DND-41 (cell line): ENCODE measurements around the gene SELENOK.

Source experiments
- ATAC-seq: fragments of 200-7000 bp; cut with Tn5 transposase; 3 replicates; pipeline ENCODE4 v1.9.1; 2021; ENCODE audit warnings: low read depth; ENCODE audit not compliant: insufficient read depth
- DNase-seq: peaks from one replicate; pipeline ENCODE4 v3.0.0-alpha.2; 2020
- H2AFZ ChIP-seq: 2 replicates; pipeline ENCODE4 v1.6.0; 2012; ENCODE audit warnings: low read depth, low read length
- H3K27ac ChIP-seq: 2 replicates; pipeline ENCODE4 v1.5.1; 2012; ENCODE audit warnings: low read length, inconsistent platforms
- H3K27me3 ChIP-seq: fragments of 200-600 bp; sonication (generic); 2 replicates; pipeline ENCODE4 v1.6.0; 2012; ENCODE audit warnings: low read length, mild to moderate bottlenecking, inconsistent platforms; ENCODE audit not compliant: insufficient read depth, poor library complexity
- H3K36me3 ChIP-seq: 2 replicates; pipeline ENCODE4 v1.5.1; 2012; ENCODE audit warnings: low read length, inconsistent platforms; ENCODE audit not compliant: insufficient read depth
- H3K4me1 ChIP-seq: 2 replicates; pipeline ENCODE4 v1.5.1; 2012; ENCODE audit warnings: mild to moderate bottlenecking, low read length; ENCODE audit not compliant: insufficient read depth
- H3K4me2 ChIP-seq: 2 replicates; pipeline ENCODE4 v1.6.0; 2012; ENCODE audit warnings: mild to moderate bottlenecking, moderate library complexity, low read length, inconsistent platforms; ENCODE audit not compliant: insufficient read depth
- H3K4me3 ChIP-seq, 2 experiments: fragments of 200-600 bp in 1 of 2; shearing (Covaris generic) in 1 of 2; 2 replicates each; pipeline ENCODE4 v1.5.1; 2012 to 2016; ENCODE audit warnings: inconsistent platforms in 2 of 2, low read length in 2 of 2, mild to moderate bottlenecking in 2 of 2, low read depth in 1 of 2, moderate library complexity in 1 of 2
- H3K79me2 ChIP-seq: 2 replicates; pipeline ENCODE4 v1.6.0; 2012; ENCODE audit warnings: low read length, inconsistent platforms; ENCODE audit not compliant: insufficient read depth
- H3K9ac ChIP-seq: 2 replicates; pipeline ENCODE4 v1.6.0; 2012; ENCODE audit warnings: low read depth, mild to moderate bottlenecking, inconsistent platforms, low read length, moderate library complexity
- H3K9me3 ChIP-seq: 2 replicates; pipeline ENCODE4 v1.5.1; 2012; ENCODE audit warnings: low read length, moderate library complexity, mild to moderate bottlenecking, inconsistent platforms; ENCODE audit not compliant: insufficient read depth, severe bottlenecking
- H4K20me1 ChIP-seq: 2 replicates; pipeline ENCODE4 v1.6.0; 2012; ENCODE audit warnings: low read length; ENCODE audit not compliant: insufficient read depth
- CTCF ChIP-seq: IDR thresholded peaks from 2 replicates; pipeline ENCODE4 v1.5.1; 2012; ENCODE audit warnings: borderline replicate concordance, low read length, moderate library complexity, mild to moderate bottlenecking; ENCODE audit not compliant: poor library complexity, severe bottlenecking; ENCODE audit errors: extremely low read depth
- EZH2 ChIP-seq: IDR thresholded peaks from 3 replicates; pipeline ENCODE4 v1.6.1; 2012; ENCODE audit warnings: borderline replicate concordance, low read depth, mild to moderate bottlenecking, moderate library complexity, low read length, inconsistent platforms; ENCODE audit not compliant: severe bottlenecking

The SELENOK gene

GRCh38 chr3:53834429-53835095 is 57.1 kb downstream of the SELENOK start:
- Histone ChIP-seq H3K36me3 (no peaks in the 10 kb centered on the region), H4K20me1 (no peaks in the 10 kb centered on the region; the same call in 1 of the 2 replicates), H3K4me3 (no peak overlapping the region), H2AFZ (no peak overlapping the region), H3K9me3 (no peaks in the 10 kb centered on the region), H3K79me2 (no peaks in the 10 kb centered on the region), H3K27me3 (no peaks in the 10 kb centered on the region), H3K4me2 (no peak overlapping the region), H3K9ac (no peak overlapping the region), H3K27ac (no peak overlapping the region), H3K4me1 (no peaks in the 10 kb centered on the region)
- ATAC-seq (no peak), DNase-seq (no peak)
- no peak for TF ChIP-seq CTCF
- no peak for TF ChIP-seq EZH2
